NK-92 (cell line): ENCODE data around the gene CHRDL2.

ENCODE experiments used
- DNase-seq: peaks from one replicate; lab custom pipeline; 2025; ENCODE audit not compliant: unreplicated experiment; lab: John Stamatoyannopoulos, UW

Gene CHRDL2

GRCh38 chr11:74713686-74714085, 17.5 kb downstream of the CHRDL2 start:
- no peak for DNase-seq

DNA sequence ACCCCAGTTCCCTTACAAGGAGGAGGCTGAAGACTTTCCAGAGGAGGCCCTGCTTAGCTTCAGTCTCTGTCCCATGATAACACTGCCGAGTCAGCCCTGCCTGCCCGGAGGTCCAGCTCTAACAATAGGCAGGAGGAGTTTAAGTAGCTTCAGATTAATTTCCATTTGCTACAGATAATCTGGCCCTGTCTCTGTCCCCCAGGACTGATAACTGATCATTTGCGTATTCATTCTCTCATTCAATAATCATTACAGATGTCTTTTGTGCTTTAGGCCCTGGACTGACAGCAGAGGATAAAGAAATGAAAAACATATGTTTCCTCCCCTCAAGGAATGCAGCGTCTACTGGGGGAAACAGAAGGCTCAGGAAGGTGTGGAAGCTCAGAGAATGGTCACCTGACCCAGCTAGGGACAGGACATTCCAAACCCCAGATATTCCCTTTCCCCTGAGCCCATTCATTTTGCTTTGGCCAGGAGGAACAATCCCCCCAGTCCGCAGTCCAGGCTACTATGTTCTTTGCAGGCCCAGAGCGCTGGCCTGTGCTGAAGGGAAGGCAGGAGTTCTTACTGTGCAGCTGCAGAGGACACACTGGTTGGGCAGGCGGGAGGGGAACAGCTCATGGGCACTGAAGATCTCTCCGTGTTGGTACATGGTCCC, 20.8 kb downstream of the CHRDL2 start:
- no peak for DNase-seq

DNA sequence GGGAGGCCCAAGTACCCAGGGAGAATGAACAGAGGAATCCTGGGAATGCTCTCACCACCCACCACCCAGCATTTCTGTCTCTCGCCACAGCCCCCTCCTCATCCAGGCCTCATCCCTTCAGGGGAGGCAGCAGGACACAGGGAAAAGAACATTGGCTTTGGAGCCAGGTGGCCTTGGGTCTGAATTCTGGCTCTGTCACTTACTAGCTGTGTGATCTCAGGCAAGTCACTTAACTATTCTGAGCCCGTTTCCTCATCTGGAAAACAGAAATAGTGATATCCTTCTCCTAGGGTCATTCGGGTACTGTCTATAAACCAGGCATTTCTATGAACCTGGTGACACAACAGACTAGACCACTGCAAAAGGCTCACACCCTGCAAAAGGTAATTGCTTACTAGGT, 22.1 kb downstream of the CHRDL2 start:
- no peak for DNase-seq

DNA sequence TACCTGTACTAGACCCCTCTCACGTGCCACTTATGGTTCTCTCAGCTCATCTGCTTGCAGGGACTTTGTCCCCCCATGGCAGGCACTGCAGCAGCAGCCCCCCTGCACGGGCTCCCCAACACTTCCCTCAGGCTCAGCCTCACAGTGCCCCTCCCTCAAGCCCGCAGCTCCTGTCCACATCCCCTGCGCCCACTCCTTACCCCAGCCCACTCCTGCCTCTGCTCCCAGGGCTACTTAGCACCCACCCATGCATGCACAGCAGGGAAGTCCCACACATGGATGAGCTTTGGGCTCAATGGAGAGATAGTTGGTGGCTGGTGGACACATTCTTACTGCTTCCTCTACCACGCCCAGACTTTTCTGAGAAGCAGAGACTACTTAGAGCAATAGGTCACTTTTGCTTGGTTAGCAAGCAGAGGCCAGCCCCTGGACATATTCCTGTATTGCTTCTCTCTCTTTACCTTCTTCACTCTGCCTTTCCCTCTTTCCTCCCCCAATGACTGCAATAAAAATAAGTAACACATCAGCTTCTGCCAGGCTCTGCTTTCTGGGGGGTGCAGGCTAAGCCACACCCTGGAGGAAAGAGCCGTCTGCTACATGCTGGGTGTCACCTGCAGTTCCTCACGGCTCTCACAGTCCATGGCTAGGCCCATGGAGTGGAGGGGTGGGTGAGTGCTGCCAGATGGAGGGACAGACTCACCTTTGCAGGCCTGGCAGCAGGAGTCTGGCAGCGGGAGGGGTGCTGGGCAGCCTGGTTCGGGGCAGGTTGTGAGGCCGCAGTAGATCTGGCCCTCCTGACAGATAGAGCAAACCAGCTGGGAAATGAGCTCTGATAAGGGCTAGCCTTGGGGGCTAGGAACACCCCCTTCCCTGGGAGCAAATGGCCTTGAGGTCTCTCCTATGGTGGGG, 23.4 kb downstream of the CHRDL2 start:
- no peak for DNase-seq

DNA sequence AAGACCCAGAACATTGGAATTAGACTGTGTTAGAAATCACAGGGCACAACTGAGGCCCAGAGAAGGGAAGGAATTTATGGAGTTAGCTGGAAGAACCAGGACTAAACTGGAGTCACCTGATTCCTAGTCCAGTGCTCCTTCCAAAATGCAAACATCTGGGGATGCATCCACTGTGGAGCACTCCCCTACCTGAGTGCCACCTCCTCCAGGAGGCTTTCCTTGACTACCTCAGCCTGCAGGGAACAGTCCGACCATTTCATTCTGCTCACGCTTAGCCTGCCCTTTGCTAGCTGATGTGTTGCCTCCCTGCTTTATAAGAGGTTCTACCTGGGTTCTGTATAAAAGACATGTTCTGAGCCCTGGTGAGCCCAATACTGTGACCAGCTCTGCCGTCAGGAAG, 24.0 kb downstream of the CHRDL2 start:
- DNase-seq = no peak

GRCh38 chr11:74703211-74703610, 28.0 kb downstream of the CHRDL2 start:
- DNase-seq = no peak

DNA sequence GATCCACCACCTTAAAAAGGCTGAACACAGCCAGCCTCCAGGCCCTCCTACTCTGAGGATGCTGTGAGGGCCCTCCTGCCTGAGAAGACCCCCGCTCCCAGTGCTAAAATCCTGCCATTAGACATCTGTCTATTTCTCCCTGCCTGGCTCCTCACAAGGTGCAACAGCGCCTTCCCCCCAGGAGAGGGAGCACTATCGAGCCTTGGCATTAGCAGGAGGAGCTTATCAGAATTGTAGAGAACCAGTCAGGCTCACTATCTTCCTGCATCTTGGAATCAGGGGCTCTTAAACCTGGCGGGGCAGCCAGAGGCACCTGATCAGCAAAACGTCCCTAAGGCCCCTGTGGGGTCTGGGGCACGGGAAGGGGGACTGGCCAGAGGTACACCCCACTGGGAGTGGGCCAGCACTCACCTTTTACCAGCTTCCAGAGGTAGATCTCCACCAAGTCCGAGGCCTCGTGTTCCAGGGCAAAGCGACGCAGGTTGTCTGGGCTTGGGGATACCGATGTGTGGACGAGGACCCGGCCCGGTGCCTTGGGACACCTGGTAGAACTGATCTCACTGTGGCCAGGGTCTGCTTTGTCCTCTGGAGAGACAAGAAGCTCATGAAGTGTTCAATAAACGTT, 28.7 kb downstream of the CHRDL2 start:
- DNase-seq = no peak

DNA sequence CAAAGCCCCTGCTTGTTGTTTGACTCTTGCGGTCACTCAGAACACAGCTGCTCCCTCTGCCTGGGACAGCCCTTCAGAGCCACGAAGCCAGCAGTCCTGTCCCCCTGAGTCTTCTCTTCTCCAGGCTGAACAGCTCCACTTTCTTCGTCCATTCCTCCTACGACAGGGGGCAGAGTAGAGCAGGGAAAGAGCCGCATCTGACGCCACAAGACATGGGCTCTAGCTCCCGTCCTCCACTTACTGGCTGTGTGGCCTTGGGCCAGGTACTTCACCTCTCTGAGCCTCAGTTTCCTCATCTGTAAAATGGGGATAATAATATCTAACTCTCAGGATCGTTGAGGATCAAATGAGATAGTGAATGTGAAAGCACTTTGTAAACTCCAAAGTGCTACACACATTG, 29.9 kb downstream of the CHRDL2 start:
- no peak for DNase-seq

- DNase-seq = no peak
These were observed 31.4 kb downstream of the CHRDL2 start for GRCh38 chr11:74699615-74700396.

DNA sequence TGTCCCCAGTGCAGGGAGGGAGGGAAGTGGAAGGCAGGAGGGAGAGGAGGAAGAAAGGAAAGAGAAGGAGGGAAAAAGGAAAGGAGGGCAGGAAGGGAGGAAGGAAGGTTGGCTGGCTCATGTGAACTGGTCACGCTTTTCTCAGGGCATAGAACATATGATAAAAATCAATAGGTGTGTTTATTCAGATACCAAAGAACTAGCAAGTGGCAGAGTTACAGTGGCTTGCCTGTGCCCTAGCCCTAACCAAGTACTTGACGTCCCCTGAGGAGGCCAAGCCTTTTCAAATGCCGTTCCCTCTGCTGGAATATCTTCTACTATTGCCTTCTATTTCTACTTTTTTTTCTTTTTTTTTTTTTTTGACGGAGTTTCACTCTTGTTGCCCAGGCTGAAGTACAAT, 33.5 kb downstream of the CHRDL2 start:
- DNase-seq = no peak

DNA sequence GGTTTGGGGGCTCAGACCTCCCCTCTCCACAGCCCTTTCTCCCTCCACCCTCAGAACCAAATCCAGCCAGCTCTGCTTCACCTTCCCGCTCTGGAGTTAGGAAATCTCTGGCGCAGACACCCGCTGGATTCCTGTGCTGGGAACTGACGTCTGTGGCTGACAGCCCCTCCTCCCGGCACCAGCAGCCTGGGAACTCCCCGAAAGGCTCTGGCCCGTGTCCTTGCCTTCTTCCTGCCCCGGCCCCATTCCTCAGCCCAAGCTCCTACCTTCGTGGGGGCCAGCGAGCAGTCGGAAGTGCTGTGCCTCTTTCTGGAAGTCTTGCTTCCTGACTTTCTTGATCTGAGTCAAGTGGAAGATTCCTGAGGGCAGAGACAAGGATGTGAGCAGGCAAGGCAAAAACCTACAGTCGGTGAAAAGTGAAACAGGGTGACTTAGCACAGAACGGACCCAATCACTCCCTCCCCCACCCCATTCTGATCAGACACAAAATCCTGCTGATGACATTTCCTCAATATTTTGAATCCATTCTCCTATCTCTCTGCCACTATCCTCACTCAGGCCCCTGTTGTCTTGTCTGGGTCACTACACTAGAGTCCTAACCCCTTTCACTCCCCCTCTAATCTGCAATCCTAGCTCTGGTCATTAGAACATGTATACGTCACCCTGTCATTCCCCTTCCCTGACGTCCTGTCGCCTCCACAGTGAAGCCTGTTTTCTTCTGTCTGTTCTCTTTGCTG, 34.1 kb downstream of the CHRDL2 start:
- DNase-seq = no peak

- DNase-seq = no peak
These were observed 34.7 kb downstream of the CHRDL2 start for GRCh38 chr11:74696500-74696899.

DNA sequence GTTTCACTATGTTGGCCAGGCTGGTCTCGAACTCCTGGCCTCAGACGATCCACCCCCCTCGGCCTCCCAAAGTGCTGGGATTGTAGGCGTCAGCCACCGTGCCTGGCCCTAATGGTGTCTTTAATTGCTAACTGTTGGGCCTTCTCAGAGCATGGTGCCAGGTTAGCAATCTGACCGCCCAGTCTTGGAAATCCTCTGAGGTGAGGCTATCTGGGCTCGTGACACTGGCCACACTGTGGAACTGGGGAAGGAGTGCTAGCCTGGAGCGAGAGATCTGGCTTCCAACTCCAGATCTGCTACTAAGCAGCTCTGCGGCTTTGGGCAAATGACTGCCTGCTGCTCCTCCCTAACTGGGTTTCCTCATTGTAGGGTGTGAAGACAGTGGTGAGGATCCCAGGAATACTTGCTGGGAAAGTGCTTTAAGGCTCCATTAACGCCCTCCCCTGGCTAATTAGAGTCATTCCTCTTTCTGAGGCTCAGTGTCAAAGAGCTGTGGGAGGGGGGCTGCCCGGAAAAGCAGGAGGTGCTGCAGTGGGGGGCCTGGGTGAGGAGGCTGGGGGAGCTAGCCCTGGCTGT, 35.4 kb downstream of the CHRDL2 start:
- DNase-seq = no peak

DNA sequence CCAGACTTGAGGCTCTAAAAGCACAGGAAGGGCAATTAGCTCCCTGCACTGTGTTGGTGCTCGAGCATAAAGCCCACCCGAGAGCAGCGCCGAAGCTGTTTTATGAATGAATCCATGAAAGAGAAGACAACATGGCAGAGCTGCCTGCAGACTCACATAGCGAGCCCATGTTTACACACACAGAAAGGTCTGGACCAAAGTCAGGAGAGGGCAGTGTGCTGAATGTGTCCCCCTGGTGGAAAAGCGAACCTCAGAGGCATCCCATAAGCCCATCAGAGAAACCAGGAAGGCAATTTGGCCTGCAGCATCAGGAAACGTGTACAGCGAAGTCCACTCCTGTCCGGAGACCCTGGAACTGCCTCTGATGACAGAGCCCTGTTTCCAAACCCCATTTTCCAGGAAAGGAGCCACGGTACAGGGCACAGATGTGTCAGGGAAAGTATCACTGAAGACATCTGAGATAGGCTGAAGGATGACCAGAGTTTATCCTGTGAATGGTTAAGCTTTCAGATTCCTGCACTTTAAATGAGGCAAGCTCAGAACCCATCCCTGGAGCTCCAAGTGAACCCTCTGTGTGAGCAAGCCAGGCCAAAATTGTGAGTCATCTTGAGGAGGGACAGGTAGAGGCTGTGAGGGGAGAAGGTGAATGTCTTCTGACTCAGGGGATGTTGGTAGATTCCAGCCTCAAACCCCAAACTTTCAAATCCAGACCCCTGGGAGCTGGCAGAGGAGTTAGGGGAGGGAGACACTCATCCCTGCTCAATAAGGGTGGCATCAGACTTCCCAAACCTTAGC, 36.9 kb downstream of the CHRDL2 start:
- DNase-seq = no peak

DNA sequence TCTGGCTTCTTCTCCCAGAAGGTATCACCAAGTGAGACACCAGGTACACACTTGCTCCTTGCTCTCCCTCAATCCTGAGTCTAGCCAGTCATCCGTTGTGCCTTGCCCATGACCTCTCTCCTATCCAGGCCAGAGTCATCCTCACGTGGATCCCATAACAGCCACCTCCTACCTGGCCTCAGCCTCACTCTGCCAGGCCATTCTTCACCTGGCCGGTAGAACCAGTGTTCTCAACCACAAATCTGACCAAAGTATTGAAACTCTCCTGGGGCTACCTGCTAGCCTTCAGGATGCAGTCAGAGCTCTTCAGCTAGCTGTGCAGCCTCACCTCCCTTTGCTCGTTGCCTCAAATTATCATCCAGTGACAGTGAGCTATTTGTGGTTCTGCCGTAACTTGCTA, 37.7 kb downstream of the CHRDL2 start:
- DNase-seq = no peak

DNA sequence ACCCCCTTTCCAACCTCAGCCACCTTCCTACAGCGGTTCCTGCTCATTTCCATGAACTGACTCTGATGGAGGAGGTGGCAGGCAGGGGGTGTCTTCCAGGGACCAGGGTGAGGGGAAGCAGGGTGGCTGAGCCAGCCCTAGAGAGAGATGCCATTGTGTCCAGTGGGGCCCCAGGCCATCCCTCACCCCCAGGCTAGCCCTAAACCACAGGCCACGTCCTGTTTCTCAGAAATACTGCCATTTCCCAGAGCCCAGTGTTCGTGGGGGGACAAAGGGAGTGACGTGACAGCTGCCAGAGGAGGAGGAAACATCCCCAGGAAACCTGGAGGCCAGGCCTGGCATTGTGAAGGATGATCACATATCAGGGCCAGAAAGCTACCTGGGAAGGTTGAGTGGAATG, 39.5 kb downstream of the CHRDL2 start:
- DNase-seq = no peak

DNA sequence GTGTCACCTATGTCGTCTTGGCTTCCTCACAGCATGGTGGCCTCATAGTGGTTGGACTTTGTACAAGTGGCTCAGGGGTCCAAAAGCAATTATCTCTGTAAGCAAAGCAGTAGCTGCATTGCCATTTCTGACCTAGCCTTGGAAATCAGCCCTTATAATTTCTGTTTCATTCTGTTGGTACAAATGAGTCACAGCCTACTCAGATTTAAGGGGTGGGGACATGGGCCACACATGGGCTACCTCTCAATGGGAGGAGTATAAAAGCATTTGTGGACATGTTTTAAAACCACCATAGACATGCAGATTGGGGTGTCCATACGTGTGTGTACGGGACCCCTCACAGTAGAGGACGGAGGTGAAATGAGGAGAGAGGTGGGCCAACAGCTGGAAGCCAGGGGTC, 41.6 kb downstream of the CHRDL2 start:
- DNase-seq = no peak

- no peak for DNase-seq
These were observed 43.8 kb downstream of the CHRDL2 start for GRCh38 chr11:74687237-74688023.

- DNase-seq = no peak
These were observed 44.4 kb downstream of the CHRDL2 start for GRCh38 chr11:74686792-74687191.
